Mucosa of descending colon (tissue), 3 donors: ENCODE measurements around the gene CXCL6. TPM values are rescaled to one million over a fixed set of nuclear protein-coding genes. Genes with fewer than 3 reads are reported as not detected.

Experiments
- ATAC-seq: fragments of 200-7000 bp; cut with Tn5 transposase; one replicate; pipeline ENCODE4 v1.9.1; 2020; ENCODE audit warnings: mild to moderate bottlenecking, moderate library complexity
- DNase-seq, 3 donors: peaks; one replicate each; pipeline ENCODE4 v3.0.0-alpha.2; 2020
- H3K36me3 ChIP-seq: fragments of 200-600 bp; one replicate; pipeline ENCODE4 v1.8.0; 2021; ENCODE audit warnings: low read depth, mild to moderate bottlenecking
- H3K4me1 ChIP-seq: fragments of 200-600 bp; one replicate; pipeline ENCODE4 v1.8.0; 2021; ENCODE audit warnings: low read depth, mild to moderate bottlenecking
- H3K4me3 ChIP-seq: fragments of 200-600 bp; one replicate; pipeline ENCODE4 v1.8.0; 2021; ENCODE audit warnings: mild to moderate bottlenecking
- H3K9me3 ChIP-seq: fragments of 200-600 bp; one replicate; pipeline ENCODE4 v1.8.0; 2021; ENCODE audit warnings: mild to moderate bottlenecking
- intact Hi-C, 2 donors: fragments of 100-400 bp; cut with DNase I in 1 of 2; cut with micrococcal nuclease in 1 of 2; formaldehyde crosslinking; loops; one replicate each; pipeline versions ENCODE4 v1.11.0 to v1.11.1; 2022; cut with DNase I, micrococcal nuclease
- total RNA-seq, 3 donors: library from RNA; stranded (reverse); fragmentation: NEBNext Ultra II Directional in 2 of 3; extraction: Animal tissue kit (Norgen Biotek cat#: 25700) in 2 of 3; gene quantifications; one replicate each; pipeline versions ENCODE4 v1.2.1 to v1.2.4, GENCODE V29; 2021 to 2023
- TF ChIP-seq, protein P1 (sequence below): fragments of 200-600 bp; IDR thresholded peaks from one replicate; pipeline ENCODE4 v1.8.0; 2022; ENCODE audit warnings: antibody characterized with exemption, mild to moderate bottlenecking
- donor health status: DM: no; HTN: no; CAD: no; lungs with moderate emphysema.
- donor health status: DM: no; HTN: no; CAD: no.
- donor health status: DM: no; HTN: yes; CAD: no.

CXCL6 gene
- total RNA-seq, 3 donors from 2014 or later: 0.19 to 0.22 TPM; not detected in 1

DNA sequence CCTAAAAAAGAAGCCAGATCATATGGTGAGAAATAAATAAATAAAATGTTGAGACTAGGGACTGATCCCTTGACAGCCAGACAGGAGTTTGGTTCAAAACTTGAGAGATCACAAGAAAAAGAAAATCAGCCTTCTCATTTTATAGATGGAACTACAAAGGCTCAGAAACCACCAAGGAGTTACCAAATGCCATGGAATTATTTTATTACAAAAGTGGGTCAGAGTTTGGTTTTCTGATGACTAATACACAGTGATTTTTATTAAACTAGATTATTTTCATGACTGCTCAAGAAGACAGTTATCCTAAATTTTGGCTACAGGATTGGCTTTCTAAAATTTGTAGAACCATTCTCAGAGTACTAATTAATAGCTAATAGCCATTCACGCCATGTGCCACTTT lies 38.9 kb downstream of the CXCL6 start:
- Histone ChIP-seq H3K4me1 (no peaks in the 10 kb centered on the region), H3K36me3 (no peaks in the 10 kb centered on the region), H3K9me3 (no peaks in the 10 kb centered on the region), H3K4me3 (no peak overlapping the region)
- DNase-seq (no peak), ATAC-seq (no peak)
- intact Hi-C loops: no loop called here
- TF ChIP-seq, protein P1, sequence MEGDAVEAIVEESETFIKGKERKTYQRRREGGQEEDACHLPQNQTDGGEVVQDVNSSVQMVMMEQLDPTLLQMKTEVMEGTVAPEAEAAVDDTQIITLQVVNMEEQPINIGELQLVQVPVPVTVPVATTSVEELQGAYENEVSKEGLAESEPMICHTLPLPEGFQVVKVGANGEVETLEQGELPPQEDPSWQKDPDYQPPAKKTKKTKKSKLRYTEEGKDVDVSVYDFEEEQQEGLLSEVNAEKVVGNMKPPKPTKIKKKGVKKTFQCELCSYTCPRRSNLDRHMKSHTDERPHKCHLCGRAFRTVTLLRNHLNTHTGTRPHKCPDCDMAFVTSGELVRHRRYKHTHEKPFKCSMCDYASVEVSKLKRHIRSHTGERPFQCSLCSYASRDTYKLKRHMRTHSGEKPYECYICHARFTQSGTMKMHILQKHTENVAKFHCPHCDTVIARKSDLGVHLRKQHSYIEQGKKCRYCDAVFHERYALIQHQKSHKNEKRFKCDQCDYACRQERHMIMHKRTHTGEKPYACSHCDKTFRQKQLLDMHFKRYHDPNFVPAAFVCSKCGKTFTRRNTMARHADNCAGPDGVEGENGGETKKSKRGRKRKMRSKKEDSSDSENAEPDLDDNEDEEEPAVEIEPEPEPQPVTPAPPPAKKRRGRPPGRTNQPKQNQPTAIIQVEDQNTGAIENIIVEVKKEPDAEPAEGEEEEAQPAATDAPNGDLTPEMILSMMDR: no peak

DNA sequence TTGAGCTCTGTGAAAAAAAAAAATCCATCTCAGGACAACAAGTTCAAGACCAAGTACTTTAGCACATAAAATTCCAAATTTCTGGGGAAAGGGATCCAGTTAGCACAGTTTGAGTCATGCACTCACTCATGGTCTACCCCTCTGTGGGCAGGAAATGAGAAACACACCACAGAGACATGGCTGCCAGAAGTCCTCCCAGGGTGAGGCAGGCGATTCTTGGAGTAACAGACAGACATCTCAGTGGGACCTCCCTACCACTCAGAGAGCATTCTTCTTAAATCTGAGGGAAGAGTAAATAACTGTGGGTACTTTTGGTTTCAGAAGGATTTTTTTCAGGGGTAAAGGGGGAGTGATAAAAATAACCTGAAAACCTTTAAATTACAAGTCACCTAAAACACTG lies 46.8 kb downstream of the CXCL6 start:
- TF ChIP-seq, protein P1: no peak
- intact Hi-C loops: no loop called here
- no peaks in the 10 kb centered on the region for H3K9me3 ChIP-seq
- no peak for ATAC-seq
- no peak overlapping the region for H3K4me3 ChIP-seq
- peaks cover 9% of the 10 kb centered on the region for H3K4me1 ChIP-seq
- no peak for DNase-seq
- H3K36me3 ChIP-seq: no peaks in the 10 kb centered on the region

DNA sequence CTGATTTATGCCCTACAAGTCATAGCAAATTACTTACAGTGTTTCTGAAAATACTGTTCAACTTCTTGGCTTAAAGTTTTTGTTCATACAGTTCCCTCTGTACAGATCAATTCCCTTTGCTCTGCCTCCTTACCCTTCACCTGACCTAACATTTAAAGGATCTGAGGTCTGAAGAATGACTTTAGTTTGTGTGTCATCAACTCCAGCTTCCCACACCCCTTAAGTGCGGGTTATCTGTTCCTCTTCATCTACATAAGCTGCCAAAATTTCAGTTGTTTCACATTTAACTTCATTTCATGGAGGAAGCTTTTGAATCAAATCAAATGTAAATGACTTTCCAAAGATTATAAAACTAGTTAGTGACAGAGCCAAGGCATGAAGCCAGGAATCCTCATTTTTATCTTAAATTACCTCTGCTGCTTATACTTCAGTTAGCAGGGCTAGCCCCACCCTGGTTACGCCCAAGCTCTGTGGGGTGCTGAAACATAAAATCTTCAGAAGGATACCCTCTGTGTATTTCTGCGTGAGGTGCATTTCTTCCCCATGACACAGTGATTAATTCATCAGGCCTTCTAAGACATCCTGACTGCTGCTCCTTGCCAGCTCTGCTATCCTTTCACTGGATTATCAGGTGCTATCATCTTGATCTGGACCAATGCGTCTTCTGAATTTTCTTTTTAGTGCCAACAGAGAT lies 49.2 kb downstream of the CXCL6 start:
- TF ChIP-seq, protein P1: no peak
- intact Hi-C loops: no loop called here
- Histone ChIP-seq H3K4me1 (peaks cover 9% of the 10 kb centered on the region), H3K4me3 (no peak overlapping the region), H3K36me3 (no peaks in the 10 kb centered on the region), H3K9me3 (no peaks in the 10 kb centered on the region)
- ATAC-seq (peak; percentile 36), DNase-seq (peak in 1 of 3 donors; percentile 36)

Other genes with a start within 250 kb of the CXCL6 start
- 10 to 100 TPM; 15.1 to 41.1 (median 27.1) TPM for gene RASSF6, start 216.2 kb upstream of the CXCL6 start, total RNA-seq
- gene CXCL8, start 96.1 kb upstream of the CXCL6 start, total RNA-seq: 10 to 100 TPM in 1 of 3 donors, under 1 TPM in 2; 0.73 to 44.6 (median 0.78) TPM
- not detected for gene PF4V1, start 16.6 kb downstream of the CXCL6 start, total RNA-seq
- gene CXCL1, start 32.7 kb downstream of the CXCL6 start, total RNA-seq: 10 to 100 TPM in 1 of 3 donors, 1 to 10 TPM in 2; 3.0 to 21.7 (median 3.2) TPM
- 1 to 10 TPM in 1 of 3 donors, under 1 TPM in 1, not detected in 1; 0.52 to 8.1 TPM for gene PF4, start 145.3 kb downstream of the CXCL6 start, total RNA-seq
- not detected for gene PPBP, start 151.5 kb downstream of the CXCL6 start, total RNA-seq
- gene CXCL5, start 162.0 kb downstream of the CXCL6 start, total RNA-seq: under 1 TPM in 1 of 3 donors, not detected in 2; 0.14 TPM
- 10 to 100 TPM in 1 of 3 donors, 1 to 10 TPM in 2; 2.7 to 30.8 (median 3.9) TPM for gene CXCL3, start 202.0 kb downstream of the CXCL6 start, total RNA-seq